PC-9 (cell line): ENCODE results near the gene RNASEH2B. TPM values are rescaled to one million over a fixed set of nuclear protein-coding genes. Genes with fewer than 3 reads are reported as not detected.

ENCODE experiments used
- BruUV-seq: library from RNA; stranded (reverse); fragments of 400-500 nt; replicated peaks from 2 replicates; lab custom pipeline; 2021; lab: Mats Ljungman, UMichigan
- CTCF ChIA-PET: fragments of 300-600 bp; sonication (Branson Sonifier 250); formaldehyde crosslinking; loops from one replicate; lab custom pipeline; 2022; ENCODE audit warnings: antibody characterized with exemption; lab: Charles Lee
- POLR2A ChIA-PET: fragments of 300-600 bp; sonication (Branson Sonifier 250); formaldehyde crosslinking; loops from one replicate; lab custom pipeline; 2022; ENCODE audit warnings: antibody characterized with exemption; ENCODE audit not compliant: unreplicated experiment; lab: Charles Lee
- DNase-seq, 2 experiments: peaks; one replicate each; pipeline versions ENCODE4 v3.0.0 to v3.0.0-alpha.2; 2015 to 2022; ENCODE audit warnings: mixed read lengths in 1 of 2
- H2AFZ ChIP-seq: fragments of 200-600 bp; sonication (generic); 2 replicates; pipeline ENCODE4 v1.8.1; 2017; ENCODE audit warnings: antibody characterized with exemption
- H3F3A ChIP-seq: fragments of 200-600 bp; sonication (generic); 2 replicates; pipeline ENCODE4 v1.8.1; 2017; ENCODE audit warnings: antibody characterized with exemption, mild to moderate bottlenecking, low read depth; ENCODE audit not compliant: insufficient read depth
- H3K27ac ChIP-seq: fragments of 200-600 bp; sonication (generic); 2 replicates; pipeline ENCODE4 v1.6.1; 2016; ENCODE audit warnings: mixed run types
- H3K27me3 ChIP-seq: fragments of 200-600 bp; sonication (generic); 2 replicates; pipeline ENCODE4 v1.6.1; 2016; ENCODE audit warnings: low read depth, mixed run types; ENCODE audit not compliant: insufficient read depth
- H3K36me3 ChIP-seq: fragments of 200-600 bp; sonication (generic); 2 replicates; pipeline ENCODE4 v1.6.1; 2016; ENCODE audit warnings: low read depth, mixed run types
- H3K4me1 ChIP-seq: fragments of 200-600 bp; sonication (generic); replicated peaks from 2 replicates; pipeline ENCODE4 v1.6.1; 2016; ENCODE audit warnings: mixed run types; ENCODE audit not compliant: insufficient read depth
- H3K4me2 ChIP-seq: fragments of 200-600 bp; sonication (generic); 2 replicates; pipeline ENCODE4 v1.6.1; 2017; ENCODE audit warnings: mixed run types
- H3K4me3 ChIP-seq: fragments of 200-600 bp; sonication (generic); 2 replicates; pipeline ENCODE4 v1.6.1; 2016; ENCODE audit warnings: mixed run types
- H3K79me2 ChIP-seq: fragments of 200-600 bp; sonication (generic); 2 replicates; pipeline ENCODE4 v1.6.1; 2017; ENCODE audit warnings: low read depth, mixed run types
- H3K9me2 ChIP-seq: fragments of 200-600 bp; sonication (generic); 2 replicates; pipeline ENCODE4 v1.8.1; 2017; ENCODE audit warnings: mild to moderate bottlenecking; ENCODE audit not compliant: insufficient read depth
- H3K9me3 ChIP-seq: fragments of 200-600 bp; sonication (generic); 2 replicates; pipeline ENCODE4 v1.8.1; 2016; ENCODE audit warnings: low read depth; ENCODE audit not compliant: insufficient read depth
- H4K20me1 ChIP-seq: fragments of 200-600 bp; sonication (generic); 2 replicates; pipeline ENCODE4 v1.8.1; 2017; ENCODE audit not compliant: insufficient read depth
- CTCF ChIP-seq: fragments of 200-600 bp; sonication (generic); conservative IDR thresholded peaks from 2 replicates; pipeline ENCODE4 v1.6.1; 2017; ENCODE audit warnings: mixed run types, antibody characterized with exemption, mild to moderate bottlenecking, moderate library complexity
- EZH2 ChIP-seq: fragments of 200-600 bp; sonication (generic); IDR thresholded peaks from 2 replicates; pipeline ENCODE4 v1.8.0; 2017; ENCODE audit warnings: antibody characterized with exemption, low read depth
- intact Hi-C: fragments of 100-400 bp; cut with micrococcal nuclease; formaldehyde crosslinking; loops from one replicate; pipeline ENCODE4 v1.10.0; 2022; ENCODE audit not compliant: unreplicated experiment
- total RNA-seq: library from RNA; stranded (reverse); gene quantifications from 2 replicates; pipeline ENCODE4 v1.2.3, GENCODE V29; 2021

The RNASEH2B gene
- total RNA-seq, 1 experiment from 2014 or later = 45.8 TPM

DNA sequence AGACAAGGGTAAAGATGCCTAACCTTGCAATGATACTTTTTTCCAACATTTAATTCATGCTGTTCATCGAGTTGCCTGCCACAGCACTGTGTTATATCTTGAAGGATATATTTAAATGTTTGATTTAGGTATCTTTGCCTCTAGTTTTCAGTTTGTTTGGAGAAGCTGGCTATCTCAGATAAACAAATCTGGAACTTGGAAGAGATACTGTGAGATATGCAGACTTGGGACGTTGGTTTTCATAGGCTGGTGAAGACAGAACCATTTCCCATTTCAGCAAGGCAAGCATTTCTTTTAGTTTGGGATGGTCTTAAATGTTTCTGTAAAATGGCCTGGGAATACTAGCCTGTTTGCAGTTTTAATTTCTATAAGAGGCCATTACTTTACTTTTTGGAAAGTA lies 3.3 kb downstream of the RNASEH2B start:
- Histone ChIP-seq H3K27ac (no peak overlapping the region), H3K4me2 (no peak overlapping the region), H3K9me3 (no peaks in the 10 kb centered on the region), H2AFZ (no peak overlapping the region), H3K36me3 (no peaks in the 10 kb centered on the region), H3K4me1 (peaks cover 17% of the 10 kb centered on the region), H4K20me1 (no peaks in the 10 kb centered on the region), H3K4me3 (no peak overlapping the region), H3F3A (peaks cover 15% of the 10 kb centered on the region; the same call in 1 of the 2 replicates), H3K9me2 (no peaks in the 10 kb centered on the region), H3K27me3 (no peaks in the 10 kb centered on the region), H3K79me2 (peaks cover 71% of the 10 kb centered on the region)
- no TSS peak for BruUV-seq
- TF ChIP-seq EZH2 (no peak), CTCF (no peak)
- CTCF ChIA-PET = interaction anchor here (1.8 kb wide), 1 partner anchor 976 kb away, joined by 7 read pairs; the partner anchor contains the start of gene SPRYD7
- intact Hi-C loops = loop anchor here (1.0 to 10.0 kb wide), 7 partner anchors 111 to 1618 kb away; partner anchors contain the start of gene TRIM13
- POLR2A ChIA-PET = no interaction called here
- no peak for DNase-seq

GRCh38 chr13:50914176-50914700 lies 4.6 kb downstream of the RNASEH2B start:
- no peak overlapping the region for H3K4me2 ChIP-seq
- peaks cover 10% of the 10 kb centered on the region; the same call in 1 of the 2 replicates for H3F3A ChIP-seq
- no peaks in the 10 kb centered on the region for H3K9me3 ChIP-seq
- no peaks in the 10 kb centered on the region for H3K36me3 ChIP-seq
- H3K9me2 ChIP-seq = no peaks in the 10 kb centered on the region
- H3K79me2 ChIP-seq = peaks cover 76% of the 10 kb centered on the region
- CTCF ChIA-PET = no interaction called here
- H2AFZ ChIP-seq = no peak overlapping the region
- POLR2A ChIA-PET = interaction anchor here (0.6 to 0.7 kb wide), 3 partner anchors 497 to 886 kb away, joined by 3 to 21 read pairs (median 12); no protein-coding TSS in a partner anchor
- no peak overlapping the region for H3K4me3 ChIP-seq
- H3K27ac ChIP-seq = no peak overlapping the region
- no TSS peak for BruUV-seq
- no peaks in the 10 kb centered on the region for H4K20me1 ChIP-seq
- H3K4me1 ChIP-seq = peaks cover 17% of the 10 kb centered on the region
- H3K27me3 ChIP-seq = no peaks in the 10 kb centered on the region
- intact Hi-C loops = loop anchor here (5.0 to 10.0 kb wide), 5 partner anchors 112 to 1619 kb away; partner anchors contain the start of gene TRIM13
- DNase-seq = no peak
- no peak for TF ChIP-seq EZH2
- no peak for TF ChIP-seq CTCF

DNA sequence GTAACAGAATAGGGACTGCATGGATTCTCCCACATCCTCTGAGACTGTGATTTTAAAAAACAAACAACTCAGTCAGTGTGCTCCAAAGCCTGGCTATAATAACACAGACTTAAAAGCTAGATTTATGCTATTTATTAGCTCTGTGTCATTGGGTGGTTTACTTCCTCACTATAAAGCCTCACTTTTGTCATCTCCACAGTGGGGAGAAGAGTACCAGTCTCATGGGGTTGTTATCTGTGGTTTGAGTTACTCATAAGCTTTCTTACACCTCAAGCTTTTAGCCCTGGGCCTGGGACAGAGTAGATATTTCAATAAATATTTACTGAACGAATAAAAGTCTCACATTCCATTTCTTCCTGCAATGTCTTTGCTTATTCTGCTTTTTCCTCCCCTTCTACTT lies 5.3 kb downstream of the RNASEH2B start:
- Histone ChIP-seq H3K4me1 (peaks cover 17% of the 10 kb centered on the region), H3K9me3 (no peaks in the 10 kb centered on the region), H3K36me3 (no peaks in the 10 kb centered on the region), H3F3A (peaks cover 9% of the 10 kb centered on the region; the same call in 1 of the 2 replicates), H4K20me1 (no peaks in the 10 kb centered on the region), H3K79me2 (peaks cover 76% of the 10 kb centered on the region), H3K27me3 (no peaks in the 10 kb centered on the region), H3K27ac (no peak overlapping the region), H3K4me3 (no peak overlapping the region), H2AFZ (no peak overlapping the region), H3K9me2 (no peaks in the 10 kb centered on the region), H3K4me2 (no peak overlapping the region)
- POLR2A ChIA-PET = interaction anchor here (0.6 kb wide), 1 partner anchor 887 kb away, joined by 3 read pairs; no protein-coding TSS in a partner anchor
- CTCF ChIA-PET = no interaction called here
- intact Hi-C loops = loop anchor here (5.0 to 10.0 kb wide), 5 partner anchors 113 to 1620 kb away; partner anchors contain the start of gene TRIM13
- no peak for DNase-seq
- TF ChIP-seq EZH2 = no peak
- no peak for TF ChIP-seq CTCF
- BruUV-seq = no TSS peak
